Esophagus mucosa (tissue), 1 donor: ENCODE data around the gene CTNND2. TPM values are rescaled to one million over a fixed set of nuclear protein-coding genes. Genes with fewer than 3 reads are reported as not detected.

Experiments used
- ATAC-seq: fragments of 200-7000 bp; cut with Tn5 transposase; one replicate; pipeline ENCODE4 v1.9.1; 2020
- total RNA-seq: library from RNA; stranded (reverse); gene quantifications from one replicate; pipeline ENCODE4 v1.2.4, GENCODE V29; 2023
- donor health status: DM: yes; HTN: yes; CAD: no.

The CTNND2 gene
- total RNA-seq, 1 donor from 2014 or later, result not detected

- ATAC-seq, result no peak
Observed at GRCh38 chr5:11239261-11240015, 664.8 kb downstream of the CTNND2 start.

GRCh38 chr5:11234501-11234911, 669.7 kb downstream of the CTNND2 start:
- peak; percentile 37 for ATAC-seq

GRCh38 chr5:11230890-11231289, 673.4 kb downstream of the CTNND2 start:
- no peak for ATAC-seq

GRCh38 chr5:11227064-11227463, 677.2 kb downstream of the CTNND2 start:
- no peak for ATAC-seq

GRCh38 chr5:11224436-11225187, 679.6 kb downstream of the CTNND2 start:
- no peak for ATAC-seq

GRCh38 chr5:11222169-11222568, 682.1 kb downstream of the CTNND2 start:
- ATAC-seq, result no peak

- ATAC-seq, result no peak
Observed at GRCh38 chr5:11214864-11215644, 689.2 kb downstream of the CTNND2 start.

GRCh38 chr5:11212706-11213105, 691.5 kb downstream of the CTNND2 start:
- no peak for ATAC-seq

GRCh38 chr5:11197726-11198125, 706.5 kb downstream of the CTNND2 start:
- ATAC-seq, result no peak

GRCh38 chr5:11191673-11192072, 712.6 kb downstream of the CTNND2 start:
- ATAC-seq, result no peak

- ATAC-seq, result no peak
Observed at GRCh38 chr5:11182441-11183080, 721.7 kb downstream of the CTNND2 start.

- ATAC-seq, result no peak
Observed at GRCh38 chr5:11181940-11182339, 722.3 kb downstream of the CTNND2 start.

GRCh38 chr5:11180890-11181289, 723.4 kb downstream of the CTNND2 start:
- no peak for ATAC-seq

- no peak for ATAC-seq
Observed at GRCh38 chr5:11177999-11178711, 726.1 kb downstream of the CTNND2 start.

GRCh38 chr5:11174591-11174990, 729.7 kb downstream of the CTNND2 start:
- no peak for ATAC-seq

- no peak for ATAC-seq
Observed at GRCh38 chr5:11172484-11172883, 731.8 kb downstream of the CTNND2 start.

- ATAC-seq, result no peak
Observed at GRCh38 chr5:11171236-11171635, 733.0 kb downstream of the CTNND2 start.

GRCh38 chr5:11166923-11167322, 737.3 kb downstream of the CTNND2 start:
- no peak for ATAC-seq

GRCh38 chr5:11164531-11165294, 739.5 kb downstream of the CTNND2 start:
- ATAC-seq, result no peak

- ATAC-seq, result no peak
Observed at GRCh38 chr5:11157132-11157531, 747.1 kb downstream of the CTNND2 start.

- ATAC-seq, result no peak
Observed at GRCh38 chr5:11153670-11154382, 750.4 kb downstream of the CTNND2 start.
